Activated CD8-positive, alpha-beta T cell treated with anti-CD3 and anti-CD28 coated beads, Interleukin-2, amount 10 ng/mL, durations not matched to agents 7 days and 5 days (primary cell): Measurements from ENCODE around the gene GRXCR2. TPM values are rescaled to one million over a fixed set of nuclear protein-coding genes. Genes with fewer than 3 reads are reported as not detected.

Experiments
- total RNA-seq, 2 experiments: library from RNA; stranded (reverse); gene quantifications; one replicate each; pipeline ENCODE4 v1.2.3, GENCODE V29; 2021

The GRXCR2 gene
- total RNA-seq, 2 experiments from 2014 or later, result not detected

Other genes with a start within 250 kb of the GRXCR2 start
- 1 to 10 TPM; 1.2 to 1.5 TPM for gene PRELID2, start 37.7 kb downstream of the GRXCR2 start, total RNA-seq
- gene SH3RF2, start 63.6 kb upstream of the GRXCR2 start, total RNA-seq, result not detected
- gene PLAC8L1, start 232.6 kb upstream of the GRXCR2 start, total RNA-seq, result under 1 TPM in 1 of 2 experiments, not detected in 1; 0.42 TPM